ENCODE results near the gene TLE1.
"Not testable (repeated sequence)": the region's sequence is repeated elsewhere in the genome, so short reads cannot be mapped to it uniquely, and the experiment has no call there.

TLE1 gene

DNA sequence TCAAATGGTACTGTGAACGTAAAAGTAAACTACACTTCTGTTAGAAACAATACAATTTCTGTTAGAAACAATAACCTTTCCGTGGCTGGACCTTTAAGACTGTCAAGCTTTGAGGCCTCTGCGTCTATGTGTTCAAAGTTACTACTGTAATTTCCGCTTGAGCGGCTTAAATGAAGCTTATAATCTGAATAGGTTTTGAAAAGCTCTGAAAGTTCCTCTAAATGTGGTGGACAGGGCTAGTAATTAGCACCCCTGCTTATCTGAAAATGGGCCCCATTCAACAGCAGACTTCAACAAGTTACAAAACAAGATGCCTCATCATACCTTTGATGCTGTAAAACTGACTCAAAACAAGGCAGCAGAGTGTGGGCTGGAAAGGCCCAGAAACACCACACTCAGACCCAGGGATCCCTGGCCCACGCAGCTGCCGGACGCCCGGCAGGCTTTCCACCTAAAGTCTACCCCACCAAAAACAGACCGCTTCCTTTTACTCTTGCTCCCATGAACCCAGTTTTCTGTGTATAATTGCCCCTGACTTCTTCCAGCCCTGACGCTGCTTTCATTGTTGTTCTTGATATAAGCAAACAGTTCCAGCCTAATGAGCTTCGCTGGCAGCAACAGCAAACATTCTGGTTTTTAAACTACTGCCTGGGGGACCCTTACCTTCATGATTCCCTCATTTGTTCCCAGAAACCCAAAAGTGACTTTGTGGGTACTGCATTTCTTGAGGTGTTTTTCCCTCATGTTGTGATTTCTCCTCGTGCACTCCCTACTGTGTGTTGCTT, 66.7 kb downstream of the TLE1 start:
- DNase-seq (ENCODE audit: low read depth in 2 of 2), result no peak

DNA sequence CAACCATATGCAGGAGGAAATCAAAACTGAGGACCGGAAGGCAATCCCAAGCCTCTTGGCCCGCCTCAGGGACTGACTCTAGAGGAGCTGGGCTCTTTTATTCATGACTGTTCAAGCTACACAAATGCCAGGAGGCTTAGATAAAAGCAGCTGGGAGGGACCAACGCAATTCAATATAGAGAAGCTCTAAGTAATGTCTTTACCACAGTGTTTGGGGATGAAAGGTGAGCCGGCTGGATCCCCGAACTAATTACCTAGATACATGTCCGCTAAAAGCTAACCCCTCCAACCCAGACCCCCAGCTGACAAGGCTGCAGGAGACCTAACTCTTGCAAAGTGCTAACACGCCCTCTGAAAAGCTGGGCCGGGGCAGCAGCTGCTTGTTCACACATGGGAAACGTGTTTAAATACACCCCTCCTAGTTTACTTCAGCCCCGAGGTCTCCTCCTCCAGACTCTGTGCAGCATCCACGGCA, 67.5 kb downstream of the TLE1 start:
- no peak for DNase-seq (ENCODE audit: low read depth in 2 of 2)

DNA sequence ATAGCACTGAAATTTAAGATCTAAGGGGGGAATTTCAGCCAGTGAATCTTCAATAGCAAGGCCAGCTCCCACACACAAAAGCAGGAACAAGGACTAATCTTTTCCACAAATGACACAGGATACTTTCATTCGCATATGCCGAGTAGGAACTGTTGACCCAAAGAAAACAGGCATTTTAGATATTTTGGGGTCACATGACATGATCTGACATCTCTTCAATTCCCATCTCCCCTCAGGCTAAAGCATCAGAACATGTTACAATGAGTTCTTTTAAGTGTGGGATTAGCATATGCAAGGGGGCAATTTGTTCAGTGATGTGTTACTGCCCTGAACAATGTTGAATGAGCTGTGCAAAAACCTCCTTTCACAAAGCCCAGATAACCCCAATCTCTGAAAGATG, 68.2 kb downstream of the TLE1 start:
- DNase-seq (ENCODE audit: low read depth in 2 of 2), result no peak

DNA sequence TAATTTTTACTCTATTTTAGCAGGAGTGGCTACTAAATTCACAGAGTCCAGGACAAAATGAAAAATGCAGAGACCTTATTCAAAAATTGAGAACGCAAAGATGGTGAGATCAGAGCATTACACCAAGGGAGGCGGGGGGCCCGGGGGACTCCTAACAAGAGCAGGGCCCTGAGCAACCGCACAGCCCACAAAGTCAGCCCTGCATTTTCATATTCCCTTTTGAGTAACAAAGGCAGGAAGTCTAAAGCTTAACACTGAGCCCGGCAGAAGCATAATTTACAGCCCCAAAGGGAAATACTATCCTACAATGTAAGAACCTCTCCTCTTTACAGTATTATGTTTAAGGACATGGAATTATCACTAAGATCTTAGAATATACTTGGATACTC, 69.4 kb downstream of the TLE1 start:
- DNase-seq (ENCODE audit: low read depth in 2 of 2), result no peak

DNA sequence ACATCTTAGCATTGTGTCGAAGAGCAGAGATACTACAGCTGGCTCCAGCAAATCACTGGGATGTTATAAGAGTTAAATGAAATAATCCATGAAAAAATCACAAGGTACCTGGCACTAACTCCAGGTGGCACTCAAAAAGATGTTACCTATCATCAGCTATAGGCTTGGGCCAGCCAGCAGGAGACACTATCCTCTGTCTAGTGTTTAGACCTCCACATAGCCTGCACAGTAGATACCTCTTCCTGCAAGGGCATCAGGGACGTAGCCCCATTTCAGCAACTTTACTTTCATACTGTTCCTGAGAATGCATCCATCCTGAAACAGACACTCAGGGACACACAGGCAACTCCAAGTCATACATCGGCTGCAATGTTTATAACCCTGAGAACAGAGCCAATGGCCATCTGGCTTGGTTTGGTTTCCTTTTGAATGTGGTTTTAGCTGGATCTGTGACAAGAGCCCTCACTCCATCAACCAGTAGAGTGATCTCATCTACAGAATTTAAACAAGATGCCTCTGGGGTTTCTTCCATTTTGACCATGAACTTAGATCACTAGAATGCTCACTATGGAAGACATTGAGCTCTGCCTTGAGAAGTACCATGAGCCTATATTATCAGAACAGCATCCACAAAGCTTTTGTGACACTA, 69.9 kb downstream of the TLE1 start:
- DNase-seq (ENCODE audit: low read depth in 2 of 2), result peak; percentile 83 to 85

DNA sequence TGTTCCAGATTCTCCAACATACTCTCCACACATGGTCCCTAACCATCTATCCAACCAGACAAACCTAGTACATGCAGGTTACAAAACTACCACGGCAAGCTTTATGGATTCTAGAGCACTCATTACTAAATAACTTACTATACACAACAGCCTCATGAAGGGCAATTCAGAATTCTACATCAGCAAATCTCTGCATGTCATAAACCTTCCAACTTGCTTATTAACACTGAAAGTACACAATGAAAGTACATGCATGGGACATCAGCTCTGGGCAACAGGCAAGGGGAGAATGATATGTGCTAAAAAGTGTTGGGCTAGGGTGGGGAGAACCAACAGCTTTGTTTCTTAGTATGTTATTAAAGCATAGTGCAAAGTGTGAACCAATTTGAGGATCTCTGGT, 70.4 kb downstream of the TLE1 start:
- DNase-seq (ENCODE audit: low read depth in 2 of 2), result no peak

DNA sequence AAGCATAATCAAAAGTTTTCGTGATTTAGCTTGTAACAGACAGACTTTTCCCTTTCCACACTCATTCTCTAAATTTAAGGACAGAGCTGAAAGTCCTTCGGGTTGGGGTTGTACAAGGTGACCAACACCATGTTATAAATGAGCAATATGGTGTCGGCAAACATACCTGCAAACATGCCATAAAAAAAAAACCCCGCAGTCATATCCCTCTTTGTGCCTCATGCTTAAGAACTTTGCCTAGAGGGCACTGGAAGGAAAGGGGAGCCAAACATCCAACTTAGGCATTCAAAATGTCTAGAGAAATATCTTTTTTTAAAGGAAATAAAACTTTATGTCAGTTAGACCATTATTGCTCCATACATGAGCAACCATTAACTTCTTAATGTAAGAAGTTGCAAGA, 73.2 kb downstream of the TLE1 start:
- DNase-seq (ENCODE audit: low read depth in 2 of 2), result no peak

DNA sequence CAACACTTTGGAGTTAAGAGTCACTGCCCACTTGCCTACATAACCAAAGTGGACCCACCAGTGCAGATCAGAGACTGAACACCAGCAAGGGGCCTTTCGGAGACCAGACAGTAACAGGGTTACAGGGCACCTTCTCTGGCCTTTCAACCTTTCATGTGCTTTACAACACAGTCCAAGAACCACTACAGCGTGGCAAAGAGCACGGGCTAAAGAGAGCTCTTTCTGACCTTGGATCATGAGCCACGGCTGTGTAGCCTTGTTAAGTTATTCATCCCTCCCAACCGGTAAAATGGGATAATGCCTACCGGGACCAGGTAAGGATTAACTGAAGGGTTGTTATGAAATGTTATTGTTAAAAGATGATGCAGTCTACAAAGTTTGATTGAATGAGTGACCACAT, 75.0 kb downstream of the TLE1 start:
- DNase-seq (ENCODE audit: low read depth in 2 of 2), result no peak

DNA sequence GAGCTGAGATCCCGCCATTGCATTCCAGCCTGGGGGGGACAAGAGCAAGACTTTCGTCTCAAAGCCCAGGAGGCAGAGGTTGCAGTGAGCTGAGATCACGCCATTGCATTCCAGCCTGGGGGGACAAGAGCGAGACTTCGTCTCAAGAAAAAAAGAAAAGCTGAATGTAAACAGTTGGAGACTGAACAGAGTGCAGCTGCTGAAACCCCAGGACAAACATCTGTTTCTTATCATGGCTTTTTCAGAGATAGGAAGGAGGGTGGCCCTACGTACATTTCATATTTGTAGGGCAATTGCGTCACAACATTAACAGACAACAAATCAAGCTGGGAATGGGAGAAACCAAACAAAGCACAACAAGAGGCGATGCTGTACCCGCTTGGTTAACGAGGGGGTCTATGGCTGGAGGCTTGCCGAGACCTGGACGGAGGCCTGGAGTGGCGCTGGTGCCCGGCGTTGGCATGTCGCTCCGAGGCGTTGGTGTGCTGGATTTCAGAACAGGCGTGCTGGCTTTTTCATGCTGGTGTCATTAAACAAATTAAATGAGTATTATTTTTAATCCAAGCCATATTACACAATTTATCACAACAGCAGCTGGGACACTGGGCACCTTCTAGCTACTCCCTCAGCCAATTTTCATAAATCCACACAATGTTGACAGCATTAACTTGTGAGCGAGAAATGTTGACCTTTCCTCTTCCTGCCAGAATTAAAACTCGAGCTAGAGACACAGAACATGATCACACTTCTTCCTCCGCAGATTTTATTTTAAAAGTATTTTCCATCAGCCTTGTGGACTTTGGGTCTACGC, 76.1 kb downstream of the TLE1 start:
- DNase-seq (ENCODE audit: low read depth in 2 of 2), result peak; percentile 88 to 89

DNA sequence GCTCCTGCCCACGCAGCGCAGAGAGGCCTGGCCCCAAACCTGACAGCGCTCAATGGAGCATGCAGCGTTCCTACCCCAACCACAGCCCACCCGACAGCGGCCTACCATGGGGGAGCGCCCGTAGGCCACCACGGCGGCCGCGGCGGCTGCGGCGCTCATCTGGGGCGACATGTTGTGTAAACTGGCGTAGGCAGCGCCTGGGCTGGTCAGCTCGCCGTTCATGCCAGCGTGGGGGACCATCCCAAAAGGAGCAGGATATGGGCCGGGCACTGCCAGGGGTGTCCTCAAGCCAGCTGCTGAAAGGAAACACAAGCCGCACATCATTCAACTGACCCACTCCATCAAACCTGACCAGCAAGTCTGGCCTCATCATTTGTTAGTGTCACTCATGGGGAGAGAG, 77.7 kb downstream of the TLE1 start:
- DNase-seq (ENCODE audit: low read depth in 2 of 2), result no peak

DNA sequence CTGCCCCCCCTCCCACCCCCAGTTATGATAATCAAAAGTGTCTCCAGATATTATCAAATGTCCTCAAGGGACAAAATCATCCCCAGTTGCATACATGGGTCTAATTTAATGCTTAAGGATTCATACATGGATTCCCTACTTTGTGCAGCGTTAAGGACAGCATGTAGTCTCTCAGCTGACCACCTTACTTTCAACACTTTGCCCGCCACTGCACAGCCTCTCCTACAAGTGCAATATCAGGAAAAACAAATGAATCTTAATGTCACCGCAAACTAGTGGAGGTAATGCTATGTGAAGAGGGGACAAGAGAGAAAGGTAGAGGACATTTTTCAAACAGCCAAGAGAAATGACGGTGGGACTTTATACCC, 78.6 kb downstream of the TLE1 start:
- no peak for DNase-seq (ENCODE audit: low read depth in 2 of 2)

DNA sequence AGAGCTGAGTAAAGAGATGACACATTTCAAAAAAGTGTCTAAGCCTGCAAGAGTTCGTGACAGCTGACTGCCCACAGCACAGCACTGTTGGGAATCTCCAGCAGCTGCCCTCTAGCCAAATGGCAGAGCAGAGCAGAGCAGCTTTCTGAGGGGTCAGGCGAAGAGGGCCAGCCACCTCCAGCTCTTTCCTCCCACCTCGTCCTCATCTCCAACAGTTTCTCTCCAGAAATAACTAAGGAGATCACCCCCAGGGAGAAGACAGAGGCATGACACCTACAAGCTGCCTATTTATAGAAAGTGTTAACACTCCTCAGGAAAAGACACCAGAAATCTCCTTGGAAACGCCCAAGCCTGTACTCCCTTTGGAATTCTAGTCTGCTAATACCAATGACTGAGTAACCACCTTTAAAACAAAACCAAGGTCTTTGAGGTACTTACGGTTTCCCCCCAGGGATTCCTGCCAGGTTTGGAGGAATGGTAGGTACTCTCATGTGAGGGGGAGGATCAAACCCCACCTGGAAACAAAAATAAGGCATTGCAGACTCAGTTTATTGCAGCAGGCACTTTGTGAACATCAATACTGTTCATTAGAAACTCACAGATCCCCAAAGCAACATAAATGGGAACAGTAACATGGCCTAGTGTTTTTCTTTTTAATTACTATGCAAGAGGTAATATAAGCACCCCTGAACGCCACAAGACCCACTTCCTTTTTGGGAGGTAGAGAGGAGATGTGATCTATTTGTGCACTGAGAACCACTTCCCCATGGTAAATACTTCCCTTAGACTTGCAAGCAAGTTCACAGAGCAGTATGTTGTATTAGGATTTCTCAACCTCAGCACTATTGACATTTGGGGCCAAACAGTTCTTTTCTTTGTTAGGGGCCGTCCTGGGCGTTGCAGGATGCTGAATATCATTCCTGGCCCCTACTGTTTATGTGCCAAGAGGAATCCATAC, 79.3 kb downstream of the TLE1 start:
- no peak for DNase-seq (ENCODE audit: low read depth in 2 of 2)

DNA sequence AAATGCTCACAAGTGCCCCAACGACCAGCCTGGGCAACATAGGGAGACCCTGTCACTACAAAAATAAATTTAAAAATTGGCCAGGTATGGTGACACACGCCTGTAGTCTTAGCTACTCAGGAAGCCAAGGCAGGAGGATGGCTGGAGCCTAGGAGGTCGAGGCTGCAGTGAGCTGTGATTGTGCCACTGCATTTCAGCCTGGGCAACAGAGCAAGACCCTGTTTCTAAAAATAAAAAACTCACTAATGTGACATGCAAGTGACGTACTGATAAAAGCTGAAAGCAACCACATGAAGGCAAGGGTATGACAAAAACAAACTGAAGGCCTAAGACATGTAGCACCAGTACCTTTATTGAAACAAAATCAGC, 81.1 kb downstream of the TLE1 start:
- DNase-seq (ENCODE audit: low read depth in 2 of 2), result no peak

DNA sequence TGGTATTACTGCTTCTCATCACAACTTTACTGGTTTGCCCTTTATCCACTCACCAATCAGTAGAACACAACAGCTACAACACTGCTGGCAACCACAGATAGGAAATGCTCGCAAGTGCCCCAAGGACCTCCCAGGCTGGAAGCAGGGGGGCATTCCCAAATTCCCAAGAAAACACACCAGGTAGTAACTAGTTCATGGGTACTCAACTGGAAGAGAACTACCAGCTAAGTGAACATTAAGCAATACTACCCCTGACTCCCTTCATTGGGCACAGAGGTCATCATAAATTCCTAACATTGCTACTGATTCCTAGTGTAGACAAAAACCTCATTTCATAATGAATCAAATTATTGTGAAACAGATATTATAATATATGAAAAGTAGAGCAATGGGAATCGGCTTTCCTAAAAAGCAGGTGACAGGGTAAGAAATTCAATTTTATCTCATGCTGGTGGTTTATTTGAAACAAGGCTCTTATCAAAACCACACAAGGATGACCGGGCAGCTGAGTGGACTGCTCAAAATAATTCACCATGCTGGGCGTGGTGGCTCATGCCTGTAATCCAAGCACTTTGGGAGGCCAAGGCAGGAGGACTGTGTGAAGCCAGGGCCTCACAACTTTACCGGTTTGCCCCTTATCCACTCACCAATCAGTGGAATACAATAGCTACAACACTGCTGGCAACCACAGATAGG, 81.6 kb downstream of the TLE1 start:
- DNase-seq (ENCODE audit: low read depth in 2 of 2), result no peak

DNA sequence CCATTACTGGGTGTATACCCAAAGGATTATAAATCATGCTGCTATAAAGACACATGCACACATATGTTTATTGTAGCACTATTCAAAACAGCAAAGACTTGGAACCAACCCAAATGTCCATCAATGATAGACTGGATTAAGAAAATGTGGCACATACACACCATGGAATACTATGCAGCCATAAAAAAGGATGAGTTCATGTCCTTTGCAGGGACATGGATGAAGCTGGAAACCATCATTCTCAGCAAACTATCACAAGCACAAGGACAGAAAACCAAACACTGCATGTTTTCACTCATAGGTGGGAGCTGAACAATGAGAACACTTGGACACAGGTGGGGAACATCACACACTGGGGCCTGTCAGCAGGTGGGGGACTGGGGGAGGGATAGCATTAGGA, 83.1 kb downstream of the TLE1 start:
- not testable (repeated sequence) for DNase-seq (ENCODE audit: low read depth in 2 of 2)

DNA sequence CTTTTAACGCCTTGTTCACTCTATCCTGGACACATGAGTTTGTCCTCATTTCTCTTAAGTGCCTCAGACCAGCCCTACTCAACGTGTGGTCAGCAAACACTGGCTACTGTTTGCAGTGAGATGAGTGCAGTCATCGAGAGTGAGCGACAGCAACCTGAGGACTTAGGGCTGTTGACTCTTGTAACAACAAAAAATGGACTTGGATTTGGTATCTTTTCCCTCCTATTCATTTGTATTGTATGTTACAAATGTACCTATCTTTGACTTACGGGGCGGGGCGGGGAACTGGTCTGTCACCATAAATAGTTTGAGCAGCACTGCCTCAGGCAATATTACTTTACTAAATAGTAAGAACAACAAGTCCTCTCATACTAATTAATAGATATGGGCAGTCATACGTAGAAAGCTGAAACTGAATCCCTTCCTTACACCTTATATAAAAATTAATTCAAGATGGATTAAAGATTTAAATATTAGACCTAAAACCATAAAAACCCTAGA, 84.1 kb downstream of the TLE1 start:
- no peak for DNase-seq (ENCODE audit: low read depth in 2 of 2)

DNA sequence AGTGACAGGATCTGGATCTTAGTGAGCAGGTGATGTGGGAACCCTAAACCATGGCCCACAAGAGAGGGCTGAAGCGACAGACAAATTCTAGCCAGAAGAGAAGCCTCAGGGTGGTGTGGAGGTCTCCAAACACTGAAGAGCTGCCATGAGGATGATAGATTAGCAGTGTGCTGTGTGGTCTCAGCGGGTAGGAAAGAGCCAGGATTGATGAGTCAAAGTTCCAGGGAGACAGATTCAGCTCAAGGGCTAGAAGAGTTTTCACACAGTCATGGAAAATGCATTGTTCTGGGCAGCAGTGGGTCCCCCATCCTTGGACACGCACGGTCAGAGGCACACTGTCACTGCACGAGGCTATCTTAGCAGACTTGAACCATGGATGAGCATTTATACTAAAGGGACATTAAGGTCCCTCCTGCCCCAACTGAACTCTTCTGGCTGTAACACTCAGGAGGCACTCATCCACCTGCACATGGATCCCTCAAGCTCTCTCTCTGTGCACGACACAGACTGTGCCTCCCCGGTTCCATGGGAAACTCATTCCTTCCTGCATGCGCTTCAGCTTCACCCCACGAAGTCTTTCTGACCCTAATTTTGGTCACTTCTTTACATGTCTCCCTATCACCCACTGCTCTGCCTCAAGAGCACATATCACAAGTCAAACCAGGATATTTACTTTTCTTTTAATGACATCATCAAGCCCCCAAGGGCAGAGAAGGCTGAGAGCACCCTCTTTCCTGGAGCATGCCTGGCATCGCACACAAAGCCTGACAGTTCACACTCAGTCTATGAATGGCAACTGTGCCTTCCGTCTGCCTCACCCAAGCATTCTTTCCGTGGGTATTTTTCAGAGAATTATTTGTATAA, 84.8 kb downstream of the TLE1 start:
- DNase-seq (ENCODE audit: low read depth in 2 of 2), result no peak

DNA sequence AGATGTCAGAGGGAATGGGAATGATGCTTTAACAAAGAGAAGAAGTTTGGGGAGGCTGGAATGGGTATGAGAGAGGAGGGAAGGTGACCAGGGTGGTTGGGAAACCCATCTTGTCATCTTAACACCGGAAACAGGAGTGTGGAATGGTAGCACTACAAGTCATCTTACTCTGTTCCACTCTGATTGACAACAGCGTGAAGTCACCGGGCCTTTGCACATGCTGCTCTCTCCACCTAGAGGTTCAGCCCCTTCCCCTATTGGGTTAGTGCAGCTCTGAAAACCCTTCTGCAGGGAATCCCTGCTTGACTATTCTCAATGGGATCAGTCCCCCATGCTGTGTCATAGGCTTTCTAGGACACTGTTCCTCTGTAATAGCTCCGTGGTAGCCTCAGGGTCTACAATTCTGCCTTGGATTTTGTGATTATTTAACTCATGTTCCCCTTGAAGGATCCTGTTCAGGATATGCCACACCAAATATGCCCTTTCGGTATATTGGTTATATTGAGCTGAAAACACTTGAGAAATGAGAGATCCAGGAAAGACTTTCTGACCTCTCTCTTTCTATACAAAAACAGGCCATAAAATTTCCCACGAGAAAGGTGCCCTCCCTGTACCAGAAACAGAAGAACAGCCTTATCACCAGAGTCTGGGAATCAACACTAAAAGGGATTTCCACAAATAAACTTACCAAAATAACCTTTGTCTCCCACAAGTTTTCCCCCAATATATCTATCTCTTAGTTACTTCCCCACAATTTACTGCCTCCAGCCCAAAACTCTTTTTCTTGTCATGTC, 86.3 kb downstream of the TLE1 start:
- DNase-seq (ENCODE audit: low read depth in 2 of 2), result no peak

Data from fibroblast of skin of left quadriceps (primary cell).